HFFc6 (cell line): ENCODE measurements around the gene NEK6. TPM values are rescaled to one million over a fixed set of nuclear protein-coding genes. Genes with fewer than 3 reads are reported as not detected.

ENCODE experiments used
- DNase-seq: peaks from one replicate; pipeline ENCODE4 v3.0.0-alpha.2; 2018
- H3K27ac Mint-ChIP-seq: 2 replicates; pipeline ENCODE4 v1.8.0; 2020; ENCODE audit warnings: mild to moderate bottlenecking, mixed read lengths
- H3K27me3 Mint-ChIP-seq: 2 replicates; pipeline ENCODE4 v1.8.0; 2021; ENCODE audit warnings: mild to moderate bottlenecking, moderate library complexity, mixed read lengths; ENCODE audit not compliant: insufficient read depth
- H3K36me3 Mint-ChIP-seq: 2 replicates; pipeline ENCODE4 v1.8.0; 2021; ENCODE audit warnings: low read depth, mixed read lengths
- H3K4me1 Mint-ChIP-seq: 2 replicates; pipeline ENCODE4 v1.8.0; 2020; ENCODE audit warnings: low read depth, mixed read lengths
- H3K4me3 Mint-ChIP-seq: 2 replicates; pipeline ENCODE4 v1.8.0; 2020; ENCODE audit warnings: mild to moderate bottlenecking, moderate library complexity, mixed read lengths
- H3K9me3 Mint-ChIP-seq: 2 replicates; pipeline ENCODE4 v1.8.0; 2020; ENCODE audit warnings: mild to moderate bottlenecking, mixed read lengths
- total RNA-seq, 6 experiments: library from RNA; stranded (reverse); fragmentation: NEBNext Ultra II Directional; extraction: Animal tissue kit (Norgen Biotek cat#: 25700); gene quantifications; 2 replicates in 1 of 6; 3 replicates in 5 of 6; pipeline ENCODE4 v1.2.3, GENCODE V29; 2021
- TF ChIP-seq, protein P1 (sequence below): fragments of 200-600 bp; sonication (generic); IDR thresholded peaks from 2 replicates; pipeline ENCODE4 v1.5.0; 2021; ENCODE audit warnings: antibody characterized with exemption, mild to moderate bottlenecking

Gene NEK6
- total RNA-seq, 6 experiments from 2014 or later = 66.5 to 81.1 (median 71.4) TPM

DNA sequence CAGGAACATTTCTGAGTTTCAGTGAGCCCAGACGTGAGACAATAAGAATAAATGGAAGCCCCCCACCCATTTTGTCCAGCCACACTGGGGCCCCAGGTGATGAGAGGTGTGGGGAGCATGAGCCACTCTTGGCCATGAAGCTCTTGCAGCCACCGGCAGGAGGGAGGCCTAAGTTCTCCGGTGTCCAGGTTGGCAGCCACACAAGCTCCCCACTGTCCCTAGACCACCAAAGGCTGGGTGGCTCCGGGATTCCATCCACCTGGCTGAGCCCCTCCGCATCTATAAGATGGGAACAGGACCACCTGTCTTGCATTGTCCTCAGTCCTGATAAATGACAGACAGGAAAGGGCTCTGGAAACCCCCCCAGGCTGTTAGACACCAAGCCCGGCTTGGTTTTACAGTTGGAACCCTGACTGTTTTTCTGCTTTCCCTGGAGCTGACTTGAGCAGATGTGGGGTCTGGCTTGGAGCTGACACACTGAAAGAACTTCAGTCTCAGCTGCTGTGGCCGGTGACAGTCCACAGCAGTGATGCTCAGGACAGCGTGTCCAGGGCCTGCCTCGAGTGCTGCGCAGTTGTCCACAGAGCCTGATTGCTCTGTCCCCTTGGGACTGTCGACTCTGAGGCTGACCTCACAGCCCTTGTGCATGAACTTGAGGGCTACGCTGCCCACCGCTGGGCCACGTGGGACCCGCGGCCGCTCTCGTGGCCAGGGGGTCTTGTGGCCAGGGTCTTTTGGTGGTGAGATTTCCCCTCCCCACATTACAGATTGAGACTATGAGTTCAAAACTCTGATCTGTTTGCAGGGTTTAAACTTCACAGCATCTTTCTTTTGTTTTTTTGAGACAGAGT lies 82.7 kb downstream of the NEK6 start:
- peaks cover 28% of the 10 kb centered on the region for H3K4me1 Mint-ChIP-seq
- TF ChIP-seq, protein P1, sequence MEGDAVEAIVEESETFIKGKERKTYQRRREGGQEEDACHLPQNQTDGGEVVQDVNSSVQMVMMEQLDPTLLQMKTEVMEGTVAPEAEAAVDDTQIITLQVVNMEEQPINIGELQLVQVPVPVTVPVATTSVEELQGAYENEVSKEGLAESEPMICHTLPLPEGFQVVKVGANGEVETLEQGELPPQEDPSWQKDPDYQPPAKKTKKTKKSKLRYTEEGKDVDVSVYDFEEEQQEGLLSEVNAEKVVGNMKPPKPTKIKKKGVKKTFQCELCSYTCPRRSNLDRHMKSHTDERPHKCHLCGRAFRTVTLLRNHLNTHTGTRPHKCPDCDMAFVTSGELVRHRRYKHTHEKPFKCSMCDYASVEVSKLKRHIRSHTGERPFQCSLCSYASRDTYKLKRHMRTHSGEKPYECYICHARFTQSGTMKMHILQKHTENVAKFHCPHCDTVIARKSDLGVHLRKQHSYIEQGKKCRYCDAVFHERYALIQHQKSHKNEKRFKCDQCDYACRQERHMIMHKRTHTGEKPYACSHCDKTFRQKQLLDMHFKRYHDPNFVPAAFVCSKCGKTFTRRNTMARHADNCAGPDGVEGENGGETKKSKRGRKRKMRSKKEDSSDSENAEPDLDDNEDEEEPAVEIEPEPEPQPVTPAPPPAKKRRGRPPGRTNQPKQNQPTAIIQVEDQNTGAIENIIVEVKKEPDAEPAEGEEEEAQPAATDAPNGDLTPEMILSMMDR = no peak

DNA sequence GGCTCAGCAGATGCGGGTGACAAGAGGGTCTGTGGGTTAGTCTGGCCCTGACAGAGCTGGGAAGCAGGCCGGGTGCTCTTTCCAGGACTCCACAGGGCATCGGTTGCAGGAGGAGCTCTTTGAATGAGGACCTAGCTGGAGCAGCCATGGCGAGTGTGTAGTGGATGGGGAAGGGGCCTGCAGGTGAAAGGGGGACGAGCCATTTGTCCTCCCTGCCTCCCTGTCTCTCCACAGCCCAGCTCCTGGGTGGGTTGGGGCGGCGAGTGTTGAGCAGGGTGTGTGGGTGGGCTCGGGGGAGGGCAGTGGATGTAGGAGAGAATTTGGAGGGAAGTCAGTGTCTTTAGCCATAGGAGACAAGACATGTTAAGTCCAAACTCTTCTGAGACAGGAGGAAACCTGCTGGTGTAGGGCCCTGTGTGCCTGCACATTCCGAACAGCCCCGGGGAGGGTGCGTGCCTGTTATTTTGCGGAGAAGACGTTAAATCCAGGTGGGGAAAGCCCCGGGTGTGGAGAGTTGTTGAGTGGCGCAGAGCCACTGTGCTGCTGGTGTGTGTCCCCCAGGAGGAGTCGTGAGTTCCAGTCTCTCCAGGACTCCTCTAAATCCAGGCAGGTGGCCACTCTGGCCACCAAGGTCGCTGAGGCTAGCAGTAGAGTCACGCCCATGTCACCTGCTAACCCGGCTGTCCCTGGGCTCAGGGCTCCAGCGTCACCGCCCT lies 83.9 kb downstream of the NEK6 start:
- Mint-ChIP-seq H3K27ac (peak overlapping the region; percentile 43), H3K4me1 (peaks cover 28% of the 10 kb centered on the region), H3K9me3 (no peaks in the 10 kb centered on the region), H3K4me3 (no peak overlapping the region), H3K27me3 (peaks cover 16% of the 10 kb centered on the region), H3K36me3 (peaks cover 28% of the 10 kb centered on the region)
- DNase-seq = no peak
- TF ChIP-seq, protein P1 = no peak

More for the DNA sequence above, 82.7 kb downstream of the NEK6 start:
- Mint-ChIP-seq H3K4me3 (no peak overlapping the region), H3K27ac (peak overlapping the region; percentile 45; the same call in 1 of the 2 replicates), H3K36me3 (peaks cover 37% of the 10 kb centered on the region), H3K9me3 (no peaks in the 10 kb centered on the region), H3K27me3 (peaks cover 10% of the 10 kb centered on the region)
- no peak for DNase-seq

DNA sequence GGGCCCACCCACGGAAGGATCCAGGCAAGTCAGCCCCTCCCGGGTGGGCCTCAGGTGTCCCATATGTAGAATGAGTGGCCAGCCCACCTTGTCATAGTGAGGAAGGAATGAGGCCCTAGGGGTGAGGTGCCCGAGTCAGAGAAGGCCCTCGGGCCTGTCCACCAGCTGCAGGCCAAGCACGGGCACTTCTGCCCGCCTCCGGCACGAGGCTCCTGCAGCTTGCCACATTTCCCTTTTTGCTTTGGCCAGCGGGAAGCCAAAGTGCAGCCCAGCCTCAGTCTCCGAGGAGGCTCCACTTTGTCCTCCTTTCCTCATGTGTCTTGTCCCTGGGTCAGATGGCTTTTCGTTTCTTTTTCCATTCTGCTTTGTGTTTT lies 84.6 kb downstream of the NEK6 start:
- no peaks in the 10 kb centered on the region for H3K9me3 Mint-ChIP-seq
- peaks cover 28% of the 10 kb centered on the region for H3K4me1 Mint-ChIP-seq
- no peak for DNase-seq
- peaks cover 23% of the 10 kb centered on the region for H3K36me3 Mint-ChIP-seq
- peak overlapping the region; percentile 91 for H3K27ac Mint-ChIP-seq
- H3K27me3 Mint-ChIP-seq = peaks cover 18% of the 10 kb centered on the region
- TF ChIP-seq, protein P1 = no peak
- peak overlapping the region; percentile 81 for H3K4me3 Mint-ChIP-seq

DNA sequence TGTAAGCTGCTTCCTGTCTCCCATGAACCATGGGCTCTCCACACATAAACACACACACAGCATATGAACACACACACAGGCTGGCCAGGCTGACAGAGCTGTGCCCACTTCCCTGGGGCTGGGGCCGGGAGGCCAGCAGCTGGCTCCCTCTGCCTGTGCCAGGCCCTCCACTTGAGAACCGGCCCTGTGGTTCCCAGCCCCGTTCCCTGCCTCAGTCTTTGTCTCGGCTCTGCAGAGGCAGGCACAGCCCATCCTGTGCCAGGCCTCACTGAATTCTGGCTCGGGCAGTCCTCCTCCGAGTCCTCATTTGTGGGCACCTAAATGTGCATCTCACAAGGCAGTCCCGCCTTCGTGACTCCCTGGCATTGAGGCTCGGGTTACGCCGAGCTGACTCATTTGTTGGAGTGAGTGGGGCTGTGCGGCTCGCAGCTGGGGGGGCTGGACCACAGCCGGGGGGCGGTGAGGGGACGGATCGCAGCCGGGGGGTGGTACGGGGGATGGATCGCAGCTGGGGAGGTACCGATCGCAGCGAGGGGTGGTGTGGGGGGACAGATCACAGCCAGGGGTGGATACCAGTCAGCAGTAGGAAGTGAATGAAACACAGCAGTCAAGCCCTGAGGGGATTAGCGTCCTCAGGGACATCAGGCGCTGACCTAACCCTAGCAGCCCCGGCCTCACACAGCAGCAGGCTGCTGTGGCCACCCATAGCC lies 85.2 kb downstream of the NEK6 start:
- H3K27me3 Mint-ChIP-seq = peaks cover 18% of the 10 kb centered on the region
- H3K36me3 Mint-ChIP-seq = peaks cover 17% of the 10 kb centered on the region
- H3K4me3 Mint-ChIP-seq = peak overlapping the region; percentile 81
- DNase-seq = peak; percentile 89
- no peaks in the 10 kb centered on the region for H3K9me3 Mint-ChIP-seq
- TF ChIP-seq, protein P1 = no peak
- H3K4me1 Mint-ChIP-seq = peaks cover 28% of the 10 kb centered on the region
- peak overlapping the region; percentile 91 for H3K27ac Mint-ChIP-seq

DNA sequence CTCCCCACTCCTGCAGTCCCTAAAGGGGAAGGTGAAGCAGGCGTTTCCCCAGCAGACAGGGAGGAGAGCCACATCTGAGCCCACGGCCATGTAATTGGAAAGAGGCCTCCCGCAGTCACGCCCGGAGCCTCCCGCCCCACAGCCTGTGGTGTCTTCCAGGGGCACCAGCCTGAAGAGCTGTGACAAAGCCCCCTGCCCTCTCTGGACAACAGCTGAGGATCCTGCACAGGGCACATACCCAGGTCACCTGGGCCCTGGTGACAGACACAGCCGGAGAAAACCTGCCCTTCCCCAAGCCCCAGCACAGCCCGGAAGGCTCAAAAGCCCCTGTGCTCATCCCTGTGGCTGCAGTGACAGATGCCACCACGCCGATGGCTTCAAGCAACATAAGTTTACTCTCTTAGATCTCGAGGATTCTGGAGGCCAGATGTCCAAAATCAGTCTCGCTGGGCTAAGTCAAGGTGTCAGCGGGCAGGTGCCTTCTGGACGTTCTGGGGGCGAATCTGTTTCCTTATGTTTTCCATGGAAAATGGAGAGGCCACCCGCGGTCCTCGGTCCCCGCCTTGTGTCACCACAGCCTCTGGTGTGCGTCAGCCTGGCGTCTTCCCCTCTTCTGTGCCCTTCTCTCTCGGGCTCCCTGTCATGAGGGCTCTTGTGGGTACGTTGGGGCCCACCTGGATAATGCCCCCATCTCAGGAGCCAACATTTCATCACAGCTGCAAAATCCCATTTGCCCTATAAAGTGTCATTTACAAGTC lies 86.0 kb downstream of the NEK6 start:
- Mint-ChIP-seq H3K9me3 (no peaks in the 10 kb centered on the region), H3K4me3 (peak overlapping the region; percentile 81; the same call in 1 of the 2 replicates), H3K4me1 (peaks cover 28% of the 10 kb centered on the region), H3K27ac (peak overlapping the region; percentile 91), H3K27me3 (peaks cover 25% of the 10 kb centered on the region), H3K36me3 (peaks cover 17% of the 10 kb centered on the region)
- DNase-seq = no peak
- TF ChIP-seq, protein P1 = no peak
